GM23248 (cell line): Measurements from ENCODE around the gene GPER1. TPM values are rescaled to one million over a fixed set of nuclear protein-coding genes. Genes with fewer than 3 reads are reported as not detected.

Experiments used
- DNase-seq: peaks from one replicate; pipeline ENCODE4 v3.0.0-alpha.2; 2015
- H2AFZ ChIP-seq: fragments of 200-600 bp; sonication (generic); 2 replicates; pipeline ENCODE4 v1.6.1; 2016; ENCODE audit warnings: antibody characterized with exemption
- H3F3A ChIP-seq: fragments of 200-600 bp; sonication (generic); 2 replicates; pipeline ENCODE4 v1.6.1; 2016; ENCODE audit warnings: mild to moderate bottlenecking, antibody characterized with exemption, mixed run types; ENCODE audit not compliant: insufficient read depth
- H3K27ac ChIP-seq: fragments of 200-600 bp; sonication (generic); 2 replicates; pipeline ENCODE4 v1.5.1; 2016; ENCODE audit warnings: mild to moderate bottlenecking
- H3K27me3 ChIP-seq: fragments of 200-600 bp; sonication (generic); replicated peaks from 2 replicates; pipeline ENCODE4 v1.6.1; 2016; ENCODE audit warnings: mild to moderate bottlenecking; ENCODE audit not compliant: insufficient read depth
- H3K36me3 ChIP-seq: fragments of 200-600 bp; sonication (generic); 2 replicates; pipeline ENCODE4 v1.6.1; 2016; ENCODE audit warnings: low read depth, mild to moderate bottlenecking
- H3K4me1 ChIP-seq: fragments of 200-600 bp; sonication (generic); 2 replicates; pipeline ENCODE4 v1.6.1; 2016; ENCODE audit warnings: mild to moderate bottlenecking; ENCODE audit not compliant: insufficient read depth
- H3K4me2 ChIP-seq: fragments of 200-600 bp; sonication (generic); one replicate; pipeline ENCODE4 v1.6.1; 2016; ENCODE audit warnings: mild to moderate bottlenecking; ENCODE audit not compliant: unreplicated experiment
- H3K4me3 ChIP-seq: fragments of 200-600 bp; sonication (generic); 2 replicates; pipeline ENCODE4 v1.5.1; 2016; ENCODE audit warnings: mild to moderate bottlenecking
- H3K79me2 ChIP-seq: fragments of 200-600 bp; sonication (generic); 2 replicates; pipeline ENCODE4 v1.6.1; 2016; ENCODE audit warnings: mild to moderate bottlenecking; ENCODE audit not compliant: insufficient read depth
- H3K9ac ChIP-seq: fragments of 200-600 bp; sonication (generic); 2 replicates; pipeline ENCODE4 v1.6.1; 2016; ENCODE audit warnings: mild to moderate bottlenecking
- H3K9me2 ChIP-seq: fragments of 200-600 bp; sonication (generic); 2 replicates; pipeline ENCODE4 v1.6.1; 2016; ENCODE audit warnings: mixed run types, mild to moderate bottlenecking, moderate library complexity; ENCODE audit not compliant: insufficient read depth
- H3K9me3 ChIP-seq: fragments of 200-600 bp; sonication (generic); one replicate; pipeline ENCODE4 v1.6.1; 2017; ENCODE audit warnings: low read depth
- H4K20me1 ChIP-seq: fragments of 200-600 bp; sonication (generic); 2 replicates; pipeline ENCODE4 v1.6.0; 2016; ENCODE audit not compliant: insufficient read depth
- EZH2 ChIP-seq: fragments of 200-600 bp; sonication (generic); IDR thresholded peaks from 2 replicates; pipeline ENCODE4 v1.6.1; 2018; ENCODE audit warnings: antibody characterized with exemption, mild to moderate bottlenecking; ENCODE audit not compliant: insufficient read depth, poor library complexity, severe bottlenecking
- EZH2phosphoT487 ChIP-seq: fragments of 200-600 bp; sonication (generic); IDR thresholded peaks from 2 replicates; pipeline ENCODE4 v1.6.1; 2018; ENCODE audit warnings: antibody characterized with exemption, moderate library complexity, mild to moderate bottlenecking, low read depth; ENCODE audit not compliant: insufficient read depth
- WGBS, 2 experiments: methylation state at CpG; one replicate each; pipeline ENCODE4 v1.1.6; 2015 to 2017; ENCODE audit warnings: low lambda C conversion rate in 2 of 2, low coverage in 1 of 2; ENCODE audit errors: missing lambda C conversion rate in 2 of 2; 5-methylcytosine and 5-hydroxymethylcytosine counted together
- in situ Hi-C: fragments of 300-500 bp; cut with MboI; formaldehyde crosslinking; loops from 2 replicates; pipeline ENCODE4 v1.15.0; 2020
- polyA plus RNA-seq: library from polyadenylated mRNA; unstranded; fragments of >200 nt; fragmentation: Nextera tagmentation; extraction: Ambion mirVana; gene quantifications from 2 replicates; pipeline ENCODE4 v1.2.1, GENCODE V29; 2016
- total RNA-seq: library from RNA; depleted of rRNA; stranded (reverse); fragments of >200 nt; shearing (Covaris generic); gene quantifications from 2 replicates; pipeline ENCODE4 v1.2.3, GENCODE V29; 2014

The GPER1 gene
- total and polyA plus RNA-seq, 2 experiments from 2014 or later: 5.6 to 6.7 TPM

GRCh38 chr7:1130021-1130990, 42.4 kb downstream of the GPER1 start:
- Histone ChIP-seq H3K9me2 (no peaks in the 10 kb centered on the region), H3F3A (no peaks in the 10 kb centered on the region), H3K9ac (no peak overlapping the region), H3K27me3 (no peaks in the 10 kb centered on the region), H3K27ac (no peak overlapping the region), H3K36me3 (no peaks in the 10 kb centered on the region), H4K20me1 (no peaks in the 10 kb centered on the region), H3K9me3 (no peaks in the 10 kb centered on the region), H3K4me2 (no peak overlapping the region), H3K4me1 (no peaks in the 10 kb centered on the region), H2AFZ (no peak overlapping the region), H3K79me2 (0 out of 2 replicates have a peak, but pooled peaks cover 2% of the 10 kb centered on the region), H3K4me3 (no peak overlapping the region)
- no peak for DNase-seq
- TF ChIP-seq EZH2phosphoT487 (no peak), EZH2 (no peak)
- in situ Hi-C loops: no loop called here
- WGBS, 2 experiments: 87 to 91% methylated on average over 20 to 26 of the region's 26 CpGs

- no peaks in the 10 kb centered on the region for H3K9me3 ChIP-seq
- H2AFZ ChIP-seq: no peak overlapping the region
- H3K4me1 ChIP-seq: 0 out of 2 replicates have a peak, but pooled peaks cover under 1% of the 10 kb centered on the region
- H3K9ac ChIP-seq: no peak overlapping the region
- in situ Hi-C loops: no loop called here
- H4K20me1 ChIP-seq: no peaks in the 10 kb centered on the region
- H3K9me2 ChIP-seq: no peaks in the 10 kb centered on the region
- no peaks in the 10 kb centered on the region for H3K36me3 ChIP-seq
- no peak for DNase-seq
- no peaks in the 10 kb centered on the region for H3K27me3 ChIP-seq
- no peak overlapping the region for H3K27ac ChIP-seq
- H3K79me2 ChIP-seq: no peaks in the 10 kb centered on the region
- H3K4me3 ChIP-seq: no peak overlapping the region
- H3K4me2 ChIP-seq: no peak overlapping the region
- H3F3A ChIP-seq: no peaks in the 10 kb centered on the region
- TF ChIP-seq EZH2: no peak
- WGBS, 2 experiments: 64 to 67% methylated on average over 2 of the region's 2 CpGs
Observed at GRCh38 chr7:1131471-1132265, 43.8 kb downstream of the GPER1 start.

GRCh38 chr7:1134951-1135350, 47.0 kb downstream of the GPER1 start:
- H3K79me2 ChIP-seq: peaks cover 5% of the 10 kb centered on the region
- no peaks in the 10 kb centered on the region for H3F3A ChIP-seq

GRCh38 chr7:1136841-1137516, 49.1 kb downstream of the GPER1 start:
- 0 out of 2 replicates have a peak, but pooled peaks cover 6% of the 10 kb centered on the region for H3K4me1 ChIP-seq
- H3K4me2 ChIP-seq: peak overlapping the region; percentile 62
- peaks cover 5% of the 10 kb centered on the region for H3K79me2 ChIP-seq
- H3K27me3 ChIP-seq: no peaks in the 10 kb centered on the region
- DNase-seq: peak; percentile 19
- H3K27ac ChIP-seq: no peak overlapping the region
- WGBS, 2 experiments: 10% methylated on average over 9 of the region's 9 CpGs
- in situ Hi-C loops: no loop called here
- H3K9ac ChIP-seq: peak overlapping the region; percentile 89; the same call in 1 of the 2 replicates
- peak overlapping the region; percentile 99 for H2AFZ ChIP-seq
- H3K9me2 ChIP-seq: no peaks in the 10 kb centered on the region
- H3K9me3 ChIP-seq: no peaks in the 10 kb centered on the region
- no peaks in the 10 kb centered on the region for H3F3A ChIP-seq
- H4K20me1 ChIP-seq: no peaks in the 10 kb centered on the region
- H3K36me3 ChIP-seq: no peaks in the 10 kb centered on the region
- TF ChIP-seq EZH2phosphoT487 (no peak), EZH2 (no peak)
- H3K4me3 ChIP-seq: peak overlapping the region; percentile 98

More at GRCh38 chr7:1134951-1135350, 47.0 kb downstream of the GPER1 start:
- no peaks in the 10 kb centered on the region for H3K9me2 ChIP-seq
- no peak overlapping the region for H3K4me2 ChIP-seq
- H3K4me3 ChIP-seq: no peak overlapping the region
- 75 to 79% methylated on average over 7 of the region's 7 CpGs for WGBS, 2 experiments
- H4K20me1 ChIP-seq: no peaks in the 10 kb centered on the region
- in situ Hi-C loops: no loop called here
- H3K9ac ChIP-seq: no peak overlapping the region
- no peaks in the 10 kb centered on the region for H3K36me3 ChIP-seq
- TF ChIP-seq EZH2phosphoT487 (no peak), EZH2 (no peak)
- no peaks in the 10 kb centered on the region for H3K9me3 ChIP-seq
- H2AFZ ChIP-seq: no peak overlapping the region
- no peak for DNase-seq
- H3K4me1 ChIP-seq: 0 out of 2 replicates have a peak, but pooled peaks cover 6% of the 10 kb centered on the region
- H3K27me3 ChIP-seq: no peaks in the 10 kb centered on the region
- H3K27ac ChIP-seq: no peak overlapping the region
